Duodenal mucosa (tissue), 2 donors: ENCODE results near the gene RO60.
"Not testable (repeated sequence)": the region's sequence is repeated elsewhere in the genome, so short reads cannot be mapped to it uniquely, and the experiment has no call there.

ENCODE experiments used
- H3K27ac ChIP-seq: one replicate; pipeline ENCODE4 v1.7.0; 2013; ENCODE audit warnings: low read depth, low read length
- H3K27me3 ChIP-seq, 2 donors: one replicate each; pipeline ENCODE4 v1.7.0; 2013; ENCODE audit warnings: low read length in 2 of 2, control low read depth in 1 of 2; ENCODE audit not compliant: insufficient read depth in 2 of 2, control insufficient read depth in 1 of 2
- H3K36me3 ChIP-seq, 2 donors: one replicate each; pipeline ENCODE4 v1.7.0; 2013; ENCODE audit warnings: low read length in 2 of 2, control low read depth in 1 of 2; ENCODE audit not compliant: insufficient read depth in 2 of 2, control insufficient read depth in 1 of 2
- H3K4me1 ChIP-seq, 2 donors: one replicate each; pipeline ENCODE4 v1.7.0; 2013; ENCODE audit warnings: low read length in 2 of 2, control low read depth in 1 of 2; ENCODE audit not compliant: insufficient read depth in 2 of 2, control insufficient read depth in 1 of 2
- H3K4me3 ChIP-seq, 2 donors: one replicate each; pipeline ENCODE4 v1.7.0; 2013; ENCODE audit warnings: low read length in 2 of 2, low read depth in 1 of 2
- H3K9ac ChIP-seq, 2 donors: one replicate each; pipeline ENCODE4 v1.7.0; 2013; ENCODE audit warnings: low read length in 2 of 2, low read depth in 1 of 2
- H3K9me3 ChIP-seq, 2 donors: one replicate each; pipeline ENCODE4 v1.7.0; 2013; ENCODE audit warnings: low read length in 2 of 2, control low read depth in 1 of 2; ENCODE audit not compliant: control insufficient read depth in 1 of 2

RO60 gene

DNA sequence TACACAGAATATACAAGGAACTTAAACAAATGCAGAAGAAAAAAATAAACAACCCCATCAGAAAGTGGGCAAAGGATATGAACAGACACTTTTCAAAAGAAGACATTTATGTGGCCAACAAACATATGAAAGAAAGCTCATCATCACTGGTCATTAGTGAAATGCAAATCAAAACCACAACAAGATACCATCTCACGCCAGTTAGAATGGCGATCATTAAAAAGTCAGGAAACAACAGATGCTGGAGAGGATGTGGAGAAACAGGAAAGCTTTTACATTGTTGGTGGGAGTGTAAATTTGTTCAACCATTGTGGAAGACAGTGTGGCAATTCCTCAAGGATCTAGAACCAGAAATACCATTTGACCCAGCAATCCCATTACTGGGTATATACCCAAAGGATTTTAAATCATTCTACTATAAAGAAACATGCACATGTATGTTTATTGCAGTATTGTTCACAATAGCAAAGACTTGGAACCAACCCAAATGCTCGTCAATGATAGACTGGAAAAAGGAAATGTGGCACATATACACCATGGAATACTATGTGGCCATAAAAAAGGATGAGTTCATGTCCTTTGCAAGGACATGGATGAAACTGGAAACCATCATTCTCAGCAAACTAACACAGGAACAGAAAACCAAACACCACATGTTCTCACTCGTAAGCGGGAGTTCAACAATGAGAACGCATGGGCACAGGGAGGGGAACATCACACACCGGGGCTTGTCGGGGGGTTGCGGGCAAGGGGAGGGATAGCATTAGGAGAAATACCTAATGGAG lies 26.6 kb upstream of the RO60 start:
- not testable (repeated sequence) for H3K9ac ChIP-seq, H3K4me1 ChIP-seq, H3K36me3 ChIP-seq, H3K27me3 ChIP-seq, H3K4me3 ChIP-seq, H3K27ac ChIP-seq, H3K9me3 ChIP-seq

DNA sequence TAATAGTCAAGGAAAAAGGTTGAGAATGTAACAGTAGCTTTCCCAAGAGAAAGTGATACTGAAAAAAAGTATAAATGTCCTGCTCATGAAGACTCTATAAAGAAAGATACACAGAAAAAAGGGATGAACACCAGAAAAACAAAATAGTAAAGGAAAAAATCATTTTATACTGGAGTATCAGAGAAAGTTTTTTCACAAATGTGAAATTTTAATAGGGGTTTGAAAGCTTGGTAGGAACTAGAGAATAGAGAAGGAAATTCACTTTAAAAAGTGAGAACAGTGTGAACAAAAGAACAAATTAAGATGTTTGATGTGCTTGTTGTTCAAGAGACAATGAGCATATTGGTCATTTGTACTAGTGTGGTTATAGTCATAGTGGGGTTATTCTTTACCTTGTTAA lies 25.8 kb upstream of the RO60 start:
- Histone ChIP-seq H3K9me3 (no peaks in the 10 kb centered on the region), H3K27me3 (no peaks in the 10 kb centered on the region), H3K36me3 (peaks cover 0 to 4% of the 10 kb centered on the region in 2 donors), H3K4me1 (no peaks in the 10 kb centered on the region), H3K4me3 (no peak overlapping the region), H3K27ac (no peak overlapping the region), H3K9ac (no peak overlapping the region)

DNA sequence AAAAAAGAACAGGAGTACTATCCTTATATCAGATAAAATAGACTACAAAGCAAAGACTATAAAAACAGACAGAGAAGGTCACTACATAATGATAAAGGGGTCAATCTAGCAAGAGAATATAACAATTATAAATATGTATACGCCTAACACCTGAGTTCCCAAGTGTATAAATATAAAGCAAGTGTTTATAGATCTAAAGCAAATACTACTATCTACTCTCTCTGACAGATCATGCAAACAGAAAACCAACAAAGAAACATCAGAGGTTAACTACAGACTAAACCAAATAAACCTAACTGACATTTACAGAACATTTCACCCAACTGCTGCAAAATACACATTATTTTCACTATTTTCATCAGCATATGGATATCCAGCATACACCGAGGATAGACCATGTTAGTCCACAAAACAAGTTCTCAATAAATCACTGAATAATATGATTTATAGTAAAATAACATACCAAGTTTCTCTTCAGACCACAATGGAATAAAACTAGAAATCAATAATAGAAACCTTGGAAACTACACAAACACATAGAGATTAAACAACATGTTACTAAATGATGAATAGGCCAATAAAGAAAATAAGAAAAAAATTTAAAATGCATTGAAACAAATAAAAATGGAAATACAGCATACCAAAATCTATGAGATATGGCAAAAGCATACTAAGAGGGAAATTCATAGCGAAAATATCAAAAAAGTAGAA lies 22.9 kb upstream of the RO60 start:
- H3K9ac ChIP-seq, result no peak overlapping the region

DNA sequence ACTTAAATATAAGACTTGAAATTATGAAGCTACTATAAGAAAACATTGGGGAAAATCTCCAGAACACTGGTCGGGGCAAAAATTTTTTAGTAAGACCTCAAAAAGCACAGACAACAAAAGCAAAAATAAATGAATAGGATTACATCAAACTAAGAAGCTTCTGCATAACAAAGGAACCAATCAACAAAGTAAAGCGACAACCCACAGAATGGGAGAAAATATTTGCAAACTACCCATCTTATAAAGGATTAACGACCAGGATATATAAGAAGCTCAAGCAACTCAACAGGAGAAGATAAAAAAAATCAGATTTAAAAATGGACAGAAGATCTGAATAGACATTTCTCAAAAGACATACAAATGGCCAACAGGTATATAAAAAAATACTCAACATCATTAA lies 19.4 kb upstream of the RO60 start:
- Histone ChIP-seq H3K9ac (no peak overlapping the region), H3K27me3 (no peaks in the 10 kb centered on the region), H3K4me3 (no peak overlapping the region)

More for the DNA sequence above, 22.9 kb upstream of the RO60 start:
- H3K27me3 ChIP-seq, result no peaks in the 10 kb centered on the region
- no peaks in the 10 kb centered on the region for H3K4me1 ChIP-seq
- H3K9me3 ChIP-seq, result no peaks in the 10 kb centered on the region
- no peaks in the 10 kb centered on the region for H3K36me3 ChIP-seq
- no peak overlapping the region for H3K4me3 ChIP-seq
- no peak overlapping the region for H3K27ac ChIP-seq

DNA sequence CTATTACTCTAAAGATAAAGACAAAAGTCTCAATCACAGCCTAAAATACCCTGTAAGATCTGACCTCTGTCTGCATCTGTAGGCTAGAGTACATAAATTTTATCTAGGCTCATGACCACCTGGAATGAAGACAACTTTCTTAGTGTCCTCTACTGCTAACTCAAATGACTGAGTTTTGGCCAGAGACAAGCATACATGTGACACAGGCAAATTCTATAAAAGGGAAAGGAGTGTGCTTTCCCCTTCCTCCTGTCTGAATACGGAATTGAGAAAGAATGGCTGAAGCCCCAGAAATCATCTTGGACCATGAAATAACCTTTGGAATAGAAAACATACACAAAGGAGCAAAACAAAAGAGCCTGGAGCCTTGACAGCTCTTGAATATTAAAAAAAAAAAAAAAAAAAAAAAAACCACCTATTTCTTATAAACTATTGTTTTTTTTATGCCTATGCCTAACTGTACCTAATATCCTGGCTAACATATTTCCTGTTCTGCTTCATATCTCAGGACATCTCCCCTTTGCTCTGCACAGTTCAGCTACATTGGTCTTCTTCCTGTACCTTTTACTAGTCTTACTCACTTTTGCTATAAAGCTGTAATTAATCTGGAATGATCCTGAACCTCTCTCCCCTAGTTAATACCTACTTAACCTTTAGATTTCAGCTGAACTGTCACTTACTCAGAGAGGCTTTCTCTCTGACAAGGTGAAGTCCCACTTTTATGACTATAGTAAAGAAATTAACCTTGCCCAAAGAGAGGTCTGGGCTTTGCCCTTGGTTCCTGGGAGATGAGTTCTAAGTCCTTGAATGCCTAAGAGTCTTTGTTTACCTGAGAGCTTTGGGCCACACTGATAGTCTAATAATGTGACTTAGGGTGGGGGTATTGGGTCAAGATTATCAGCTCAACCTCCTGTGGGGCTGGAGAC lies 16.4 kb upstream of the RO60 start:
- Histone ChIP-seq H3K9ac (no peak overlapping the region), H3K4me1 (no peaks in the 10 kb centered on the region), H3K27ac (no peak overlapping the region), H3K27me3 (no peaks in the 10 kb centered on the region), H3K9me3 (no peaks in the 10 kb centered on the region), H3K36me3 (peaks cover 8 to 15% of the 10 kb centered on the region in 2 donors), H3K4me3 (no peak overlapping the region)

More for the DNA sequence above, 19.4 kb upstream of the RO60 start:
- H3K27ac ChIP-seq, result no peak overlapping the region
- H3K36me3 ChIP-seq, result peaks cover 6 to 8% of the 10 kb centered on the region in 2 donors
- H3K9me3 ChIP-seq, result no peaks in the 10 kb centered on the region
- no peaks in the 10 kb centered on the region for H3K4me1 ChIP-seq

DNA sequence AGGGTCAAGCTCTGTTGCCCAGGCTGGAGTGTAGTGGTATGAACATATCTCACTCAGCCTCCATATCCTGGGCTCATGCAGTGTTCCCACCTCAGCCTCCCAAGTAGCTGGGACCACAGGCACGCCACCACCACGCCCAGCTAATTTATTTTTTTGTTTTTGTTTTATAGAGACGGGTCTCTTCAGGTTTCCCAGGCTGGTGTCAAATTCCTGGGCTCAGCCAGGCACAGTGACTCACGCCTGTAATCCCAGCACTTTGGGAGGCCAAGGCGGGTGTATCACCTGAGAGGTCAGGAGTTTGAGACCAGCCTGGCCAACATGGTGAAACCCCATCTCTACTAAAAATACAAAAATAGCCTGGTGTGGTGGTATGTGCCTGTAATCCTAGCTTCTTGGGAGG lies 10.5 kb upstream of the RO60 start:
- not testable (repeated sequence) for H3K27ac ChIP-seq, H3K9ac ChIP-seq, H3K4me1 ChIP-seq, H3K27me3 ChIP-seq, H3K9me3 ChIP-seq, H3K4me3 ChIP-seq
- peaks cover 3 to 32% of the 10 kb centered on the region in 2 donors for H3K36me3 ChIP-seq

DNA sequence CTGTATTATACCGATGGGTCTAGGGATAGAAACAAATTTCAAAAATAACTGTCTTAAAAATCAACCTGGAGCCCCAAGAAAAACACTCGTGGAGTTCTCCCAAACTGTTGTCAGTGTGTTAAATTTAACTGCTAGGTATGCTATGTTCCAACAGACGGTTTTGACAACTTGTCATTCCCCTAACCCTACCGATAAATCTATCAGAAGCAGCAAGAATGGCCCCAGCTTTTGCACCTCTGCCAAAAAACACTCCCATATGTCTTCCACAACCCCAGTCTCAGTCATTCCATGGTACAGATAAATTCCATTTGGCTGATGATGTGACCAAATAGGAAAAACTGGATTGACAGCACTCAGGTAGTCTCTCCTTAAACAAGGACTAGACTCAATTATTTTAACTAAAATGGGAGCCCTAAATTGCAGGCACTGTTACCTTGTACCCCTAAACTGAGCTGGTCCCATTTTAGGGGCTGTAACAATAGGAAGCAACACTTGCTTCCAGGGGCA lies 5.2 kb upstream of the RO60 start:
- Histone ChIP-seq H3K9ac (no peak overlapping the region), H3K27ac (no peak overlapping the region), H3K27me3 (no peaks in the 10 kb centered on the region), H3K36me3 (peaks cover 2 to 12% of the 10 kb centered on the region in 2 donors), H3K9me3 (no peaks in the 10 kb centered on the region), H3K4me1 (peaks cover 0 to 14% of the 10 kb centered on the region in 2 donors), H3K4me3 (no peak overlapping the region)

DNA sequence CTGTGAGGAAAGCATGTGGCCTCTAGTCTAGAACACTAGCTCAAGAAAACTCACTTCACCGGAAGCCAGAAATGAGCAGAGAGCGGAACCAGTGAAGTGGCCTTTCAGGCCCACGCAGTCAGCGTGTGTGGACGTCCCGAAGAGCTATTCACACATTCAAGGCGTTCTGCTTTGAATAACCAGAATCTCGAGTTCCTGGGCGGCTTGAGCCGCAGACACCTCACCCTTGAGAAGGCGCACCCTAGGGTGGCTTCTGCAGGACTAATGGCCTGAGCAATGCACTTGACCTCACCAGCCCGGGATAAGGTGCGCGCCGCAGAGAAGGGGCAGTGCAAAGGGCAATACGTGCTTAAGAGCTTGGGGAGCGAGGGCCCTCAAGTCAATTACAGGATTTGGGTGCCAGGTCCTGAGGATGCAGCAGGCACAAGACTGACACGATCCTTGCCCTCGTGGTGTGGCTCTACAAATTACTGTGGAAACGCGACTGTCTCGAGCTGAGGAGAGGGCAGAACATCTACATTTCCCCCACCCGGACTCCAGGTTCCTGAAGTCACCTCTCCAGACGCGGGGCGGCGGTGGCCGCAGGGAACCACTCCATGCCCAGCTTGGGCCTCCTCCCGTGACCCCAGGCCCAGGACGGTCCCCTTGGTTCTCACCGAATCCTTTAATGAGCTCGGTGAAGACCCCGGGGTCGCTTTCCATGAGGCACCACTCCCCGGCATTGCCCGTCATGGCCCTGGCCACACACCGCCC lies 707 bp upstream of the RO60 start:
- peaks cover 0 to 2% of the 10 kb centered on the region in 2 donors for H3K36me3 ChIP-seq
- H3K27me3 ChIP-seq, result no peaks in the 10 kb centered on the region
- H3K4me3 ChIP-seq, result peak overlapping the region; percentile 95 to 98
- H3K4me1 ChIP-seq, result peaks cover 12 to 21% of the 10 kb centered on the region in 2 donors
- H3K9ac ChIP-seq, result peak overlapping the region; percentile 93 to 97
- H3K9me3 ChIP-seq, result no peaks in the 10 kb centered on the region
- H3K27ac ChIP-seq, result peak overlapping the region; percentile 98

DNA sequence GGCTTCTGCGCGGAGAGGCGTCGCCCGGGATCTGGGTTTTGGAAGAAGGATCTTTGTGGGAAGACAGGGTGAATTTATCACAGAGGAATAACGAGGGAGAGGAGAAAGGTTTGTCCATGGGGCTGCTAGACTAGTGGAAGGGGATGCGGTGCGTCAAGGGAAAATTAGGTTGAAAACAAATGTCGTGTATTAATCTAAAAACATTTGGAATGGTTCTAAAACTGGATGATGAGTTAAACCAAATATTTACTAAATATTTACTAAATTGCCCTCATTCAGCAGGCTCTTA lies 647 bp downstream of the RO60 start:
- Histone ChIP-seq H3K27ac (peak overlapping the region; percentile 98), H3K36me3 (peaks cover 0 to 2% of the 10 kb centered on the region in 2 donors), H3K9ac (peak overlapping the region; percentile 93 to 97), H3K9me3 (no peaks in the 10 kb centered on the region), H3K4me3 (peak overlapping the region; percentile 95 to 98), H3K4me1 (peaks cover 12 to 21% of the 10 kb centered on the region in 2 donors), H3K27me3 (no peaks in the 10 kb centered on the region)
